Small intestine (tissue), 7 donors: ENCODE data around the gene KLK1. TPM values are rescaled to one million over a fixed set of nuclear protein-coding genes. Genes with fewer than 3 reads are reported as not detected.

ENCODE experiments used
- DNase-seq, 2 donors: peaks; one replicate each; pipeline versions ENCODE4 v3.0.0 to v3.0.0-alpha.2; 2013
- FAIRE-seq: peaks from 2 replicates; lab custom pipeline; 2012; peaks lifted over from hg19 to GRCh38; lab: Jason Lieb, UNC
- H3K27ac ChIP-seq, 3 donors: one replicate each; pipeline ENCODE4 v1.5.1; 2013; ENCODE audit warnings: low read length in 2 of 3, mild to moderate bottlenecking in 2 of 3, control low read depth in 1 of 3, inconsistent platforms in 1 of 3, low read depth in 1 of 3, moderate library complexity in 1 of 3
- H3K27me3 ChIP-seq, 3 donors: one replicate each; pipeline ENCODE4 v1.6.1; 2013; ENCODE audit warnings: low read length in 3 of 3, inconsistent platforms in 1 of 3; ENCODE audit not compliant: control insufficient read depth in 3 of 3, insufficient read depth in 3 of 3
- H3K36me3 ChIP-seq, 3 donors: one replicate each; pipeline ENCODE4 v1.6.1; 2013; ENCODE audit warnings: low read length in 3 of 3, inconsistent platforms in 1 of 3, low read depth in 1 of 3, mild to moderate bottlenecking in 1 of 3, moderate library complexity in 1 of 3; ENCODE audit not compliant: control insufficient read depth in 3 of 3, insufficient read depth in 2 of 3
- H3K4me1 ChIP-seq, 3 donors: one replicate each; pipeline ENCODE4 v1.6.1; 2013; ENCODE audit warnings: low read length in 2 of 3, inconsistent platforms in 1 of 3, low read depth in 1 of 3, mild to moderate bottlenecking in 1 of 3, moderate library complexity in 1 of 3; ENCODE audit not compliant: control insufficient read depth in 3 of 3, insufficient read depth in 2 of 3
- H3K4me3 ChIP-seq, 3 donors: one replicate each; pipeline ENCODE4 v1.5.1; 2013; ENCODE audit warnings: low read length in 3 of 3, control low read depth in 1 of 3, inconsistent platforms in 1 of 3, low read depth in 1 of 3, mild to moderate bottlenecking in 1 of 3, moderate library complexity in 1 of 3
- H3K9me3 ChIP-seq, 2 donors: one replicate each; pipeline ENCODE4 v1.6.1; 2013; ENCODE audit warnings: low read depth in 1 of 2, low read length in 1 of 2; ENCODE audit not compliant: control insufficient read depth in 2 of 2, insufficient read depth in 1 of 2
- WGBS, 3 donors: extraction: QIAGEN DNeasy Blood & Tissue Kit; methylation state at CpG; one replicate each; pipeline ENCODE4 v1.1.7; 2013; 5-methylcytosine and 5-hydroxymethylcytosine counted together
- polyA plus RNA-seq, 4 donors: library from polyadenylated mRNA; stranded (reverse) in 3 of 4; unstranded in 1 of 4; fragments of 200-250 nt in 3 of 4; fragments of 120-200 nt in 1 of 4; gene quantifications; one replicate each; pipeline versions ENCODE4 v1.2.1 to v1.2.3, GENCODE V29; 2013
- donor health status: healthy with polysubstance abuse.
- donor health status: control.
- donor health status: control.
- donor health status: Bipolar disorder and iron deficiency.
- donor health status: healthy.

The KLK1 gene
- polyA plus RNA-seq, 4 donors, result 12.5 to 48.9 (median 29.8) TPM

DNA sequence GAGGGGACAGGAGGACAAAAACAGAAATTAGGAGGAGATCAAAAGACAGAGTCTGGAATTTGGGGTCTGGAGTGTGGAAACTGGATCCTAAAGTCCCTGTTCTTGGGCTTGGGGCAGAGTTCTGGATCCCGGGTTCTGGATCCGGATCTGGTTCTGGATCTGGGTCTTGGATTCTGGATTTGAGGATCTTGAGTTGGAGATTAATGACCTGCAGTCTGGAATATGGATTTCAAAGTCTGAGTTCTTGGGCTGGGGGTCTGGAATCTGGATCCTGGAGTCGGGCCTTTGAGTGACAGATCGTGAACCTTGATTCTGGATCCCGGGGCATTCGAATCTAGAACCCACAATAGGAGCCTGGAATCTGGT lies 10.2 kb upstream of the KLK1 start:
- WGBS, 3 donors, result 90 to 93% (median 92%) methylated on average over 6 of the region's 6 CpGs
- Histone ChIP-seq H3K27ac (no peak overlapping the region), H3K27me3 (peaks cover 0 to 5% (median 4%) of the 10 kb centered on the region in 3 donors), H3K4me3 (no peak overlapping the region), H3K4me1 (peaks cover 0 to 6% (median 0%) of the 10 kb centered on the region in 3 donors), H3K36me3 (no peaks in the 10 kb centered on the region), H3K9me3 (no peaks in the 10 kb centered on the region)
- FAIRE-seq (no peak), DNase-seq (no peak)

GRCh38 chr19:50833117-50833801 lies 9.7 kb upstream of the KLK1 start, which contains the start of gene KLK15:
Gene KLK15 (minus strand): TSS chr19:50833574. CDS start chr19:50831492, 2,082 bp downstream.
- WGBS, 3 donors, result 60 to 72% (median 72%) methylated on average over 8 of the region's 8 CpGs
- Histone ChIP-seq H3K4me1 (peaks cover 0 to 6% (median 0%) of the 10 kb centered on the region in 3 donors), H3K4me3 (no peak within 1 kb of the TSS), H3K27me3 (peaks cover 0 to 5% (median 4%) of the 10 kb centered on the region in 3 donors), H3K27ac (no peak within 1 kb of the TSS), H3K36me3 (no peaks in the 10 kb centered on the region), H3K9me3 (no peaks in the 10 kb centered on the region)
- DNase-seq, result no peak
- no peak for FAIRE-seq

- DNase-seq (no peak), FAIRE-seq (no peak)
- Histone ChIP-seq H3K4me1 (peaks cover 0 to 6% (median 0%) of the 10 kb centered on the region in 3 donors), H3K36me3 (no peaks in the 10 kb centered on the region), H3K27me3 (peaks cover 0 to 5% (median 4%) of the 10 kb centered on the region in 3 donors), H3K9me3 (no peaks in the 10 kb centered on the region), H3K27ac (no peak overlapping the region), H3K4me3 (no peak overlapping the region)
- WGBS, 3 donors, result 84 to 87% (median 86%) methylated on average over 8 of the region's 8 CpGs
These were observed 9.1 kb upstream of the KLK1 start for GRCh38 chr19:50832666-50833065.

DNA sequence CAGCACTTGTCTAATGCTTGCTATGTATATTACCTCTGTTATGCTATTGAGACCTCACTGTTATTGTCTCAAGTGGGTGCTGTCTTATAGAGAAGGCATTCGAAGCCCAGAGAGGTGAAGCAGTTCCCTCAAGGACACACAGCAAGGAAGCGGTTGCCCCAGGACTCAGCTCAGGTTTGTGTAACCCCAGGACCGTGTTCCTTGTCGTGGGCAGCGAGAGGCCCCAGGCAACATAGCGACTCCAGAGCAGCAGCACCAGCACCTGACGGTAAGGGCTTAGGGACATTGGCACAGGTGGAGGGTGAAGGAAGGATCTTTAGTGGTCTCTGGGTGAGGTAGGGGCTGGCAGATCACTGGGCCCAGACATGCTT lies 7.4 kb upstream of the KLK1 start:
- H3K9me3 ChIP-seq, result peaks cover 0 to 3% of the 10 kb centered on the region in 2 donors
- FAIRE-seq (no peak), DNase-seq (no peak)
- H3K4me1 ChIP-seq, result peaks cover 0 to 6% (median 0%) of the 10 kb centered on the region in 3 donors
- no peak overlapping the region for H3K27ac ChIP-seq
- H3K4me3 ChIP-seq, result no peak overlapping the region
- H3K27me3 ChIP-seq, result peaks cover 0 to 4% (median 0%) of the 10 kb centered on the region in 3 donors
- WGBS, 3 donors, result 76 to 83% (median 81%) methylated on average over 7 of the region's 7 CpGs
- H3K36me3 ChIP-seq, result no peaks in the 10 kb centered on the region

GRCh38 chr19:50830266-50831025 lies 6.9 kb upstream of the KLK1 start:
- no peak for FAIRE-seq
- H3K27me3 ChIP-seq, result peaks cover 0 to 4% (median 0%) of the 10 kb centered on the region in 3 donors
- H3K9me3 ChIP-seq, result peaks cover 0 to 3% of the 10 kb centered on the region in 2 donors
- no peak for DNase-seq
- WGBS, 3 donors, result 41 to 53% (median 50%) methylated on average over 17 of the region's 17 CpGs
- no peak overlapping the region for H3K4me3 ChIP-seq
- no peaks in the 10 kb centered on the region for H3K36me3 ChIP-seq
- H3K4me1 ChIP-seq, result peaks cover 0 to 4% (median 0%) of the 10 kb centered on the region in 3 donors
- no peak overlapping the region for H3K27ac ChIP-seq

- DNase-seq (no peak), FAIRE-seq (no peak)
- H3K27ac ChIP-seq, result no peak overlapping the region
- H3K36me3 ChIP-seq, result no peaks in the 10 kb centered on the region
- H3K27me3 ChIP-seq, result peaks cover 0 to 4% (median 0%) of the 10 kb centered on the region in 3 donors
- H3K4me3 ChIP-seq, result no peak overlapping the region
- peaks cover 0 to 3% of the 10 kb centered on the region in 2 donors for H3K9me3 ChIP-seq
- WGBS, 3 donors, result 62 to 74% (median 71%) methylated on average over 5 of the region's 5 CpGs
- H3K4me1 ChIP-seq, result no peaks in the 10 kb centered on the region
These were observed 6.2 kb upstream of the KLK1 start for GRCh38 chr19:50829801-50830200.

GRCh38 chr19:50827476-50827875 lies 3.9 kb upstream of the KLK1 start:
- FAIRE-seq (no peak), DNase-seq (no peak)
- Histone ChIP-seq H3K4me3 (no peak overlapping the region), H3K27me3 (peaks cover 0 to 5% (median under 1%) of the 10 kb centered on the region in 3 donors), H3K36me3 (no peaks in the 10 kb centered on the region), H3K4me1 (peaks cover 0 to 12% (median 2%) of the 10 kb centered on the region in 3 donors), H3K9me3 (peaks cover 0 to 3% of the 10 kb centered on the region in 2 donors), H3K27ac (no peak overlapping the region)
- WGBS, 3 donors, result 82 to 88% (median 85%) methylated on average over 14 of the region's 14 CpGs

DNA sequence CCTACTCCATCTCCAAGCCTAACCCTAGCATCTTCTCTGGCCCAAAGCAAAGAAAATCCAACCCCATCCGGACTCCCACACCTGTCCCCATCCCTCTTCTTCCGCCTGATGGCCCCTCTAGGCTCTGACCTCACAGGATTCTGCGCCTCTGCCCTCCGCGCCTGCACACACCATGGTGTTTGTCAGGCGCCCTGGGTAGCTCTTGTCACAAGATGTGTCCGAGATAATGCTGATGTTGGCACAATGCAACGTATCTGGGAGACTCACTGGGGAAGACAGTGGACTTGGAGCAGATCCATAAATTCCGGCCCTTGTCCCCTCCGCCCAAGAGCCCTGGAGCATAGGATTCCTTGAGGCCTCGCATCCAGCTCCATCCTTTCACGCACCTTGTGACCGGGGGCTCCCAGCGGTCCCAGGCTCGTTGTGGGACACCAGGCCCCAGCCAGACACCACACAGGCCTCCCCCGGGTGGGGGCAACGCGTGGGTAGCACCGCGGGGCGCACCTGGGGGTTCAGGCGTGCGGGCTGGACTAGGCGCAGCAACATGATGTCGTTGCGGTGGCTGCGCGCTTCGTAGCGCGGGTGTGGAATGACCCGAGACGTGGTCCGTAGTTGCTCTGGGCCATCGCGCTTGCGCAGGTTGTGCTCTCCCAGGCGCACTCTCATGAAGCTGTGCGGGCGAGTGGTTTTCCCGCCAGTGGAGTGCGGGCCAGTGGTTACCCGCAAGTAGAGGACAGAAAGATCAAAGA lies 3.1 kb upstream of the KLK1 start:
- FAIRE-seq (no peak), DNase-seq (no peak)
- 83 to 88% (median 88%) methylated on average over 41 to 43 of the region's 43 CpGs for WGBS, 3 donors
- H3K9me3 ChIP-seq, result peaks cover 0 to 3% of the 10 kb centered on the region in 2 donors
- H3K36me3 ChIP-seq, result no peaks in the 10 kb centered on the region
- H3K4me3 ChIP-seq, result no peak overlapping the region
- H3K27me3 ChIP-seq, result peaks cover 0 to 7% (median 2%) of the 10 kb centered on the region in 3 donors
- H3K27ac ChIP-seq, result no peak overlapping the region
- peaks cover 0 to 16% (median 2%) of the 10 kb centered on the region in 3 donors for H3K4me1 ChIP-seq
